GM21825 (cell line): ENCODE data around the gene NOL3.
A peak's percentile ranks its signal among the peaks of the same experiment; 100 is the strongest.
"Not testable (repeated sequence)": the region's sequence is repeated elsewhere in the genome, so short reads cannot be mapped to it uniquely, and the experiment has no call there.

Experiments
- ATAC-seq: cut with Tn5 transposase; IDR thresholded peaks from one replicate; pipeline ENCODE4 v1.9.1; 2021; ENCODE audit warnings: mild to moderate bottlenecking, moderate library complexity; ENCODE audit not compliant: unreplicated experiment

The NOL3 gene

DNA sequence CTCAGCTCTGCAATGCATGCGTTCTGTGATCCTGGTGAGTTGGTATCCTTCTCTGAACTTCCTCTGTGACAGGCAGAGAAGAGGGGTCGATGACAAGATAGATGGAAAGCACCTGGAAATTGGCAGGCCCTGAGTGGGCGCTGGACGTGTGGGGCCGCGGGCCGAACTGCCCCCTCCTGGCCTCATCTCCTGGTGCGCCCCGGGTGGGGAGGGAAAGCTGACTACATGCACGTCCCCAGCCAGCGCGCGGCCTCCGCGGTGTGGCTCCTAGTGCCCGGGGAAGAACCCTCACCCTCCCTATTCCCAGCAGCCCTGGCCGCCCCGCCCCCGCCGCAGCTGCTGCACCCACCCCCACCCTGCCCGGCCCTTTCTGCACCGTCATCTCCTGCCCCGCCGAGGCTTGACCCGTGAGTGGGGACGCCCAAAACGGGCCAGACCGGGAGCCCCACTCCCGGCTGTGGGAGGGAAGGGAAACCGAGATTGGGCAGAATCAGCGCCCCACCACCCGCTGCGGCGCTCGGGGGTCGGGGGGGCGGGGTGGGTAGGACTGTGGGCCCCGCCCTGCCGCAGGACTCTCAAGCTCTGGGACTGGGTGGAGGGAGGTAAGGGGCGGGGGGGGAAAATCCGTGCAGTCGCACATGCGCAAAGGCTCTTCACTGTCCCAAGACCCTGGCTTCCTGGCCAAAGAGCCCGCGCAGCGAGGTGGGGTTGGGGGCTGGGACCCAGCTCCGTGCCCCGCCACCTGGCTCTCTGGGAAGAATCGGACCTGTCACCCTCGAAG lies at the start of gene NOL3:
TSS of gene NOL3 (plus strand) at position 371 of the 781 bp plus-strand sequence.
- ATAC-seq, result peak; percentile 51

GRCh38 chr16:67122799-67123198 lies 47.5 kb upstream of the NOL3 start:
- not testable (repeated sequence) for ATAC-seq

GRCh38 chr16:67128417-67128816 lies 41.9 kb upstream of the NOL3 start:
- ATAC-seq, result no peak

DNA sequence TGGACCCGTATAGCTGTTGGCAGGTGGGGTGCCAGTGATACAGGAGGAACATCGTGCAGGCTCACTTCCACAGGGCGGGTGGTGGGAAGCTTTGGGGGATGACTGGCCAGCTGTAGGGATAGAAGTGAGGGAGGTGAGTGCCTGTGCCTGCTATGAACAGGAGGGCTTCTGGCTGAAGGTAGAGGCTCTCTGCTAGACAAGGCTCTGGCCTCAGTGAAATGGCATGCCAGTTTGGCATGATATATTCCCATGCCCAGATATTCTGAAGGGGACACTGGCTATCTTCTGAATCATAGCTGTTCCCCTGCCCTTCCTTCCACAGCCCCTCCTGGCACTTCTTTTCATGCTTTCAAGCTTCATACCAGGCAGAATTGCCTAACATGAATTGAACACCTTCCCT lies 41.5 kb upstream of the NOL3 start:
- no peak for ATAC-seq

DNA sequence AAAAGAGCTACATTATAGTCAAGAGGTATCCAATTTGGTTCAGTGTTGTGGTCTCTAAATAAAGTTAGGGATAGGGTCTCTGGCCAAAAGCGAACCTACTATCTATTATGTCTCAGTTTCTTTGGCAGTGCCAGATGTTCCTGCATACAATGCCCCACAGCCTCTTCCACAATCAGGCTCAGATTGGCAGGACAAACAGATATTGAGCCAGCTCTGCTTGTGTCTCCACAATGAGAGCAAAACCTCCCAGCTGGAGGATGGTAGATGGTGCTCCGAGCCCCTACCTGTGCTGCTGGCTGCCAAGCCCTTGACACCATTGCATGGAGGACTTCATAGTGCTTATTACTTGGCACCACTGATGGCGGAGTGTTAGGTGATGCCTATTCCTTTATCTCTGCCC lies 40.9 kb upstream of the NOL3 start:
- ATAC-seq, result no peak

GRCh38 chr16:67137605-67138004 lies 32.7 kb upstream of the NOL3 start:
- ATAC-seq, result no peak

DNA sequence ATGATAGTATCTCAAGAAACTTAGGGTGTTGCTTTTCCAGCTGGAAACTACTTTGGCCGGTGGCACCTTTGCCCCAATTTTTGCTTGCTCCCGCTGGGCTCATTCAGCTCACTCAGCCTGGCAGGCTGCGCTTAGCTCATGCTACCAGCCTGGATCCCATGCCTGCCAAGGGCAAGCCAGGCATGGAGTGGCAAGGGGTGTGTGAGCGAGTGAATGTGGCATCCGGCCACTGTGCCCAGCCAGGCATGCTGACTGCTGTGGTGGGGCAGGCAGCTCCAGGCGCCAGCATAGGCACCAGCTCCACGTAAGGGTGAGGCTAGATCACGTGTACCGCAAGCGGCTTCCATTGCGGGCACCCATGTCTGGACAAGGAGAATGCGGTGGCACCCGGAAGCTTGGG lies 28.9 kb upstream of the NOL3 start:
- no peak for ATAC-seq

GRCh38 chr16:67142342-67142741 lies 28.0 kb upstream of the NOL3 start:
- ATAC-seq, result no peak

- ATAC-seq, result no peak
Observed at GRCh38 chr16:67144943-67145342, 25.4 kb upstream of the NOL3 start.

GRCh38 chr16:67145746-67146145 lies 24.6 kb upstream of the NOL3 start:
- ATAC-seq, result no peak

- no peak for ATAC-seq
Observed at GRCh38 chr16:67146523-67147357, 23.6 kb upstream of the NOL3 start.

DNA sequence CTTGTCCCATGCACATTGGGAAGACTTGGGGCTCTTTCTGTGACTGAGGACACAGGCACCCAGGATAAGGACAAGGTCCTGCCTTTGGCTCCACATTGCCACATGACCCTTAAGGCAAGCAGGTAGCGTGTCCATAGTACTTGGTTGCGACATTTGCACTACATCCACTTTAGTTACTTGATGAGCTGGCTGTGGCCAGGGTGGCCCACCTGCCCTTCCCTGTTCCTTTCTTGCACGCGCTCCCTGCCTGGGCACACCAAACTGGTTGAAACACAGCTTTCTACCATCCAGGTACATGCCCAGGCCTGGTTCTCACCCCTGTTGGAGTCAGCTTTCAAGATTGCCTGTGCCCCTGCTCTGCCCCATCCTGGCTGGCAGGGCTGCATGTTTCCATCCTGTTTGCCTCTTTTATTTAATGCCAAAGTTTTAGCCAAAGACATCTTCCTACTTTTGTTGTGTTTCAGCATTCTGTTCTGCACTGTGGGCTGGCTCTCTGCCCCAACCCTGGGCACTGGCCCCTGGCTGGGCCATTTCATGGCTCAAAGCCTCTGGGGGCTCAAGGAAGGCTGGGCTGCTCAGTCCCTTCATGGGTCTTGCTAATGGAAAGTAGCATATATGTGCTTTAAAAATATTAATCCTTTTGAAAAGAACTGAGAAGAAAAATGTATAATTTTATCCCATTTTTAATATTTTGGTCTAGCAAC lies 22.7 kb upstream of the NOL3 start:
- no peak for ATAC-seq

DNA sequence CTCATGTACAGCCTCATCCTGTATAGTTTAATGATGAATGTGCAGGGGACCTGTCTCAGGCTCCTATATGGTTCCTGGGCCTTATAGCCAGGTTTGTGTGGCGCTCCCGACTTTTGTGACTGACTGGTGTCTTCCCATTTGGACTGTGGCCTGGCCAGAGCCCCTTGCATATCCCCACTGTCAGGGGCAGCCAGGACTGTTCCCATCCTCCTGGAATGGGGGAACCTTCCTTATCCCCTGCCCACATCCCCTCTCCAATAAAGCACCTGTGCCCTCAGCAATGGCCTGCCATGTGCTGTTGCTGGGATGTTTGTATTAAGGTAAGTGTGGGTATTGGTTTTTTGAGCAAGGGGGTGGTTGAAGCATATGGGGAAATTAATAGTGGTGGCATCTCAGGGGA lies 22.1 kb upstream of the NOL3 start:
- ATAC-seq, result no peak

DNA sequence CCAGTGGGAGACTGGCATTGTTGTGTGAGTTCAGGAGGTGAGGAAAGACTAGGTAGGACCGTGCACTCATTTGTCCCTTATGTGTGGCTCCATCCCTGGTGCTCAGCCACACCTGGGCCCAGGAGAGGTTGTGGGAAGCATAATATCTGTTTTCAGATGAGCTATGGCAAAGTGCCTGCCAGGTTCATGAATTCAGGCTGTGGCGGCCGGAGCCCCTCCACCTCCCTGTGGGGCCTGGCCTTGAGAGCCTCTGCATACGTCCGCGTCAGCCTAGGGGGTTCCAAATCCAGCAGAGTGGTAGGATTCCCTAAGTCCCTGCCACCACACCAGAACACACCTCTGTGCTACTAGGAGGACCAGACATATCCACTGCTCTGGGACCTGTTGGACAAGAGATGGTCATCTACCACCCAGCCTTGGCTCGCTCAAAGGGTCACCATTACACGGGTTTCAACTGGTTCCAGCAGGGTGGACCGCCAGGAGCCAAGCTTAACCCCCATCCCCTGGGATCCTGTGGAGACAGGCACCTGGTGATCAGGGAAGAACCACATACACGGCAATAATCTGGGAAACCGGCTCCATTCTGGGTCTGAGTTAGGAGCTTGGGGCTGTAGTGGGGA lies 21.6 kb upstream of the NOL3 start:
- ATAC-seq, result no peak

GRCh38 chr16:67149276-67150046 lies 20.9 kb upstream of the NOL3 start:
- ATAC-seq, result no peak

DNA sequence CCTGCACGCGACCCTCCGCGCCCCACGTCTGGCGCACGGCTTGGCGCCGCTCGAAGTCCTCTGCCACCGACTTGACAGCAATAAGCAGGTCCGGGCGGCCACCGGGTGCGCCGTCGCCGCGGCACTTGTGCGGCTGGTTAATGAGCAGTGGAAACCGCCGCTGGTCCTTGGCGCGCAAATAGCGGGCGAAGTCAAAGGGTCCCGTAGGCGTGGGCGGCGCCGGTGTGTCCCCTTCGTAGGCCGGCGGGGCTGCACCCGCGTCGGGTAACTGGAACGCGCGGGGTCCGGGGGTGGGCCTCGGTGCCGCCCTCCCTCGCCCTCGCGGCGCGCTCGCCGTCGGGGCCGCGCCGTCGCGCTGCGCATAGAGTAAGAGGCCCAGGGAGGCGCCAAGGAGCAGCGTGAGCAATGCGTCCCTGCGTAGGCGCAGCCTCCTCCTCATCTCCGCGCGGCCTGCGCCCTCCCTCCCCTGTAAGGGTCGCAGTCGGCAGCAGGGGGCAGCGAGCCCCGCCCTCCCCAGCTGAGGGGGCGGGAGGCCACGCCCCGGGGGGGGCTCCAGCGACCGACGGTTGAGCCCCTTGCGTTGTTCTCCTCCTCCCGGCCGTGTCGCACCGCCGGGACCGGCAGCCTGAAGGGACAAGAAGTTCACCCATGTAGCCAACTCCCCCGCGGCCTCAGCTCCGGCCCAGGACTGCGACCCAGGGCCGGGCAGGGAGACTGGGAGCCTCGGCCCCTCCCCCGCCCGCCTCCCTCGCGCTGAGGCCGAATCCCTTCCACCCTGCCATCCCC lies 20.1 kb upstream of the NOL3 start:
- ATAC-seq, result peak; percentile 29

DNA sequence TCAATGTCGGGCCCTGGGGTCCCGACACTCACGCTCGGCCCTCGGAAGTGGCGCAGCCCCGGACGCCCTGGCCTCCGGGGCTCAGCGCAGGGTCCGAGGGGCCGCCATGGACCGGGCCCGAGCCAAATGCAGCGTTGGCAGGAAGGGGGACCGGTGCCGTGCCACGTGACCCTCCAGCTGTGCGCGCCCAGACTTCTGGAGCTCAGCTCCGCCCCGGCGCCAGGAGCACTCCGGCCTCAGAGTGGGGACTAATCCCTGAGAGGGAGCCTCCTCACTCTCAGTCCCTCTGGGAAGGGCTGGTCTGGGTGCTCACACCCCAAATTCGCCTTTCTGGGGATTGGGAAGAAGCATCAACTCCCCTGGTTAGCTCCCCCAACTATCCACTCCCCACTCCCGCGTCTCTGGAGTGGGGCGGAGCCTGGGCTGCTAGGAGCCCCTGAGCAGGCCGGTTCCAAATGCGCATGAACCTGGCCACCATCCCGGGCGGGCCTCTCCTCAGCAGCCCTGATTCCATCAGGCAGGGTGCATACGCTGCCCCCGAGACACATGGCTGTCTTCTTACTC lies 19.4 kb upstream of the NOL3 start, which contains the start of gene B3GNT9:
TSS of gene B3GNT9 (minus strand) at position 166 of the 564 bp plus-strand sequence. CDS start 513 bp downstream, outside the sequence.
- peak; percentile 40 for ATAC-seq

DNA sequence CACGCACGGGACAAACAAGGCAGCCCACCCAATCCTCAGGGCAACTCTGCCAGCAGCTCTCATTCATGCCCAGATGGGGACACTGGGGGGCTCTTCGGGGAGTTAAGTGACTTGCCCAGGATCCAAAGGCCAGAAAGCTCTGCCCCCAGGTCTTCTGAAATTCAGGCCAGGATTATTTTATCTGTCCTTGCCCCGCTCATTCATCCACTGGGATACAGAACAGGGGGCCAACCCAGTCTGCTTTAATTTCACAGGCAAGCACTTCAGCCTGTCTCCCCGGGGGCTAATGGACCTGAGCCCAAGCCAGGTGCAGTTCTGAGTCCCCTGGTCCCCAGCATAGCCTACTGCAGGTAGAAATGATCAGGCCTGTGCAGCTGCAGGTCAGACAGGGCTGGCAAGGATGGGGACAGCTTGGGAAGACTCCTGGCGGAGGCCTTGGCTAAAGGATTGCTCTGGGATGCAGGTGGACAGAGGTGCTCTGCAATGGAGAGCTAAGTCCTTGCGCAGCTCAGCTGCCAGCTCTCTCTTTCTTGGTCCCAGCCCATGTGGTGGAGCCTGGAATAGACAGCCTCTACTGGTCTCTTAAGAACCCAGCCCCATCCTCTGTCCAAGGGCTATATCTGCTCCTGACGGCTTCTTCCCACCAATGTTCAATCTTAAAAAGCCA lies 18.8 kb upstream of the NOL3 start:
- ATAC-seq, result no peak
